Gastrocnemius medialis (tissue), 4 donors: Measurements from ENCODE around the gene LITAF.

Source experiments
- POLR2A ChIP-seq, 2 donors: fragments of 450-650 bp; IDR thresholded peaks; one replicate each; pipeline ENCODE4 v1.6.1; 2017; ENCODE audit warnings: antibody characterized with exemption in 2 of 2, mild to moderate bottlenecking in 2 of 2, moderate library complexity in 2 of 2
- TF ChIP-seq, protein P1 (sequence below), 5 experiments: fragments of 450-650 bp in 3 of 5; fragments of 200-600 bp in 2 of 5; sonication (generic) in 2 of 5; IDR thresholded peaks in 4 of 5; conservative IDR thresholded peaks in 1 of 5; 1 replicate in 4 of 5; 2 replicates in 1 of 5; pipeline ENCODE4 v1.5.1; 2016 to 2019; ENCODE audit warnings: antibody characterized with exemption in 5 of 5, mild to moderate bottlenecking in 3 of 5, moderate library complexity in 3 of 5

DNA sequence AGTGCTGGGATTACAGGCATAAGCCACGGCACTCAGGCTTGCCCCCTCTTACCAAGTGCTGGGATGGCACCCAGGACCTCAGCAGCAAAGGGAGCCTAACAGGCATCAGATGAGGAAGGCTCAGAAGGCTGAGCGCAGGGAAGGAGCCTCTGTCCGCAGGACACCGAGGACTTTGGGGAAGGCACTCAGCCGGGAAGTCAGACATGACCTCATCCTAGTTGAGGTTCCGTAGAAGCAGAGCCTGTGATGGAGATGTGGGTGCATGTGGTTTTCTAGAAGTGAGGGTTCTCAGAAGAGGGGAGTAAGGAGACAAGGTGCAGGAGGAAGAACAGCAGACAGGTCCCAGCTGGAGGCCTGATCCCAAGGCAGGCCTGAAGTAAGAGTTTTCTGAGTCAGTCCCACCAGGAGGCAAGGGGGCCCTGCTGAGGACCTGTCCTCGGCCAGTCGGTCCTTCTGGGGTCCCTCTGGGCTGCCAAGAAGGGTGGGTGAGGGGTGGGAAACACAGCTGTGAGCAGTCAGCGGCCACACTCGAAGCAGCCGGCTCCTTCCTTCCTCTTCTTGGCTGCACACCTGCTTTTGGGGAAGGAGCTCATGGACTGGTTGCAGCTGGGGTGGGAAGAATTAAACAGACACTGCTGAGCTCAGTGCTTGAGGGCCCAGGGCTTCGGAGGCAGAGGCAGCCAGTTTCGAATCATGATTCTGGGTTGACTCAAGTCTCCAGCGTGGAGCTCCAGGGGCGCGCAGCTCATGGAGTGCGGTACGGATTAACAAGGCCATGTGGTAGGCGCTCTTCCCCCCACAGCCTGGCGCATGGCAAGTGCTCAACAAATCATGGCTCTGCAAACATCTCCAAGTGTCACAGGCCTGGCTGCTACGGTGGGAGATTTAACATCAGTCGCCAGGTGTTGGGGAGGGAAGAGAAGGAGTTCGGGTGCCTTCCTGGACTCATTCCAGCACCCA lies 42.6 kb upstream of the LITAF start:
- TF ChIP-seq, protein P1, sequence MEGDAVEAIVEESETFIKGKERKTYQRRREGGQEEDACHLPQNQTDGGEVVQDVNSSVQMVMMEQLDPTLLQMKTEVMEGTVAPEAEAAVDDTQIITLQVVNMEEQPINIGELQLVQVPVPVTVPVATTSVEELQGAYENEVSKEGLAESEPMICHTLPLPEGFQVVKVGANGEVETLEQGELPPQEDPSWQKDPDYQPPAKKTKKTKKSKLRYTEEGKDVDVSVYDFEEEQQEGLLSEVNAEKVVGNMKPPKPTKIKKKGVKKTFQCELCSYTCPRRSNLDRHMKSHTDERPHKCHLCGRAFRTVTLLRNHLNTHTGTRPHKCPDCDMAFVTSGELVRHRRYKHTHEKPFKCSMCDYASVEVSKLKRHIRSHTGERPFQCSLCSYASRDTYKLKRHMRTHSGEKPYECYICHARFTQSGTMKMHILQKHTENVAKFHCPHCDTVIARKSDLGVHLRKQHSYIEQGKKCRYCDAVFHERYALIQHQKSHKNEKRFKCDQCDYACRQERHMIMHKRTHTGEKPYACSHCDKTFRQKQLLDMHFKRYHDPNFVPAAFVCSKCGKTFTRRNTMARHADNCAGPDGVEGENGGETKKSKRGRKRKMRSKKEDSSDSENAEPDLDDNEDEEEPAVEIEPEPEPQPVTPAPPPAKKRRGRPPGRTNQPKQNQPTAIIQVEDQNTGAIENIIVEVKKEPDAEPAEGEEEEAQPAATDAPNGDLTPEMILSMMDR (IDR thresholded peaks at IDR 0.05 in 4 of 5, conservative IDR thresholded peaks at IDR 0.05 in 1 of 5) = no peak
- no peak for TF ChIP-seq POLR2A (IDR thresholded peaks at IDR 0.05)
